ENCODE results near the gene REELD1.
A peak's percentile ranks its signal among the peaks of the same experiment; 100 is the strongest.

REELD1 gene

GRCh38 chr4:146214238-146214637 lies at the start of gene REELD1:
Gene REELD1 (plus strand): TSS chr4:146214538. CDS start chr4:146216953, 2,415 bp downstream.
- DNase-seq: no peak

- no peak for DNase-seq
Observed at GRCh38 chr4:146165221-146165620, 49.1 kb upstream of the REELD1 start.

GRCh38 chr4:146165840-146166239 lies 48.5 kb upstream of the REELD1 start:
- no peak for DNase-seq

GRCh38 chr4:146170149-146170548 lies 44.2 kb upstream of the REELD1 start:
- no peak for DNase-seq

GRCh38 chr4:146175541-146176453 lies 38.5 kb upstream of the REELD1 start, which contains the start of gene LSM6:
Gene LSM6 (plus strand): TSS chr4:146175718. CDS start chr4:146182922, 7,204 bp downstream.
- peak; percentile 60 to 83 for DNase-seq

GRCh38 chr4:146176891-146177290 lies 37.4 kb upstream of the REELD1 start:
- no peak for DNase-seq

GRCh38 chr4:146178126-146178525 lies 36.2 kb upstream of the REELD1 start:
- no peak for DNase-seq

- no peak for DNase-seq
Observed at GRCh38 chr4:146179784-146180370, 34.5 kb upstream of the REELD1 start.

GRCh38 chr4:146182443-146182842 lies 31.9 kb upstream of the REELD1 start:
- no peak for DNase-seq

GRCh38 chr4:146183209-146183608 lies 31.1 kb upstream of the REELD1 start:
- no peak for DNase-seq

GRCh38 chr4:146186041-146186440 lies 28.3 kb upstream of the REELD1 start:
- DNase-seq: no peak

GRCh38 chr4:146186596-146186995 lies 27.7 kb upstream of the REELD1 start:
- DNase-seq: no peak

GRCh38 chr4:146190456-146190855 lies 23.9 kb upstream of the REELD1 start:
- no peak for DNase-seq

GRCh38 chr4:146191766-146192458 lies 22.4 kb upstream of the REELD1 start:
- no peak for DNase-seq

GRCh38 chr4:146193628-146194027 lies 20.7 kb upstream of the REELD1 start:
- no peak for DNase-seq

- no peak for DNase-seq
Observed at GRCh38 chr4:146194212-146194611, 20.1 kb upstream of the REELD1 start.

GRCh38 chr4:146202665-146203064 lies 11.7 kb upstream of the REELD1 start:
- DNase-seq: no peak

GRCh38 chr4:146207410-146207809 lies 6.9 kb upstream of the REELD1 start:
- DNase-seq: no peak

GRCh38 chr4:146210890-146211289 lies 3.4 kb upstream of the REELD1 start:
- no peak for DNase-seq

- no peak for DNase-seq
Observed at GRCh38 chr4:146211440-146211839, 2.9 kb upstream of the REELD1 start.

- no peak for DNase-seq
Observed at GRCh38 chr4:146212781-146213180, 1.6 kb upstream of the REELD1 start.

GRCh38 chr4:146222313-146222712 lies 8.0 kb downstream of the REELD1 start:
- no peak for DNase-seq

GRCh38 chr4:146224326-146224966 lies 10.1 kb downstream of the REELD1 start:
- no peak for DNase-seq
